ENCODE measurements around the gene AP1G2.

Gene AP1G2

GRCh38 chr14:23543403-23543802 lies 24.2 kb downstream of the AP1G2 start:
- H3K4me3 ChIP-seq (IDR thresholded peaks at IDR 0.05; ENCODE audit: insufficient read depth, low read depth, low read length): no peak overlapping the region
- H4K20me1 ChIP-seq (ENCODE audit: insufficient read depth): no peaks in the 10 kb centered on the region
- no peak overlapping the region for H3K4me2 ChIP-seq
- no peaks in the 10 kb centered on the region for H3K4me1 ChIP-seq (ENCODE audit: low read depth, poor library complexity, severe bottlenecking)
- H3K79me2 ChIP-seq (ENCODE audit: insufficient read depth, low read depth): no peaks in the 10 kb centered on the region
- no peak overlapping the region for H3K9ac ChIP-seq
- no peak overlapping the region for H2AFZ ChIP-seq (ENCODE audit: low read depth)
- TF ChIP-seq, protein P1, sequence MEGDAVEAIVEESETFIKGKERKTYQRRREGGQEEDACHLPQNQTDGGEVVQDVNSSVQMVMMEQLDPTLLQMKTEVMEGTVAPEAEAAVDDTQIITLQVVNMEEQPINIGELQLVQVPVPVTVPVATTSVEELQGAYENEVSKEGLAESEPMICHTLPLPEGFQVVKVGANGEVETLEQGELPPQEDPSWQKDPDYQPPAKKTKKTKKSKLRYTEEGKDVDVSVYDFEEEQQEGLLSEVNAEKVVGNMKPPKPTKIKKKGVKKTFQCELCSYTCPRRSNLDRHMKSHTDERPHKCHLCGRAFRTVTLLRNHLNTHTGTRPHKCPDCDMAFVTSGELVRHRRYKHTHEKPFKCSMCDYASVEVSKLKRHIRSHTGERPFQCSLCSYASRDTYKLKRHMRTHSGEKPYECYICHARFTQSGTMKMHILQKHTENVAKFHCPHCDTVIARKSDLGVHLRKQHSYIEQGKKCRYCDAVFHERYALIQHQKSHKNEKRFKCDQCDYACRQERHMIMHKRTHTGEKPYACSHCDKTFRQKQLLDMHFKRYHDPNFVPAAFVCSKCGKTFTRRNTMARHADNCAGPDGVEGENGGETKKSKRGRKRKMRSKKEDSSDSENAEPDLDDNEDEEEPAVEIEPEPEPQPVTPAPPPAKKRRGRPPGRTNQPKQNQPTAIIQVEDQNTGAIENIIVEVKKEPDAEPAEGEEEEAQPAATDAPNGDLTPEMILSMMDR (conservative IDR thresholded peaks at IDR 0.05; ENCODE audit: low read depth, low read length): no peak
- no peak overlapping the region for H3K27ac ChIP-seq
- no peaks in the 10 kb centered on the region for H3K36me3 ChIP-seq (ENCODE audit: insufficient read depth)
- no peaks in the 10 kb centered on the region for H3K27me3 ChIP-seq (ENCODE audit: insufficient read depth, low read depth)

- Histone ChIP-seq H3K4me3 (IDR thresholded peaks at IDR 0.05; ENCODE audit: insufficient read depth, low read depth, low read length) (no peak overlapping the region), H3K79me2 (ENCODE audit: insufficient read depth, low read depth) (no peaks in the 10 kb centered on the region), H3K27me3 (ENCODE audit: insufficient read depth, low read depth) (no peaks in the 10 kb centered on the region), H3K9ac (no peak overlapping the region), H2AFZ (ENCODE audit: low read depth) (no peak overlapping the region), H3K27ac (no peak overlapping the region), H3K4me1 (ENCODE audit: low read depth, poor library complexity, severe bottlenecking) (no peaks in the 10 kb centered on the region), H3K4me2 (no peak overlapping the region), H4K20me1 (ENCODE audit: insufficient read depth) (no peaks in the 10 kb centered on the region), H3K36me3 (ENCODE audit: insufficient read depth) (no peaks in the 10 kb centered on the region)
- TF ChIP-seq, protein P1 (conservative IDR thresholded peaks at IDR 0.05; ENCODE audit: low read depth, low read length): no peak
These were observed 25.3 kb downstream of the AP1G2 start for GRCh38 chr14:23542261-23542660.

- Histone ChIP-seq H3K4me2 (no peak overlapping the region), H3K4me3 (IDR thresholded peaks at IDR 0.05; ENCODE audit: insufficient read depth, low read depth, low read length) (no peak overlapping the region), H2AFZ (ENCODE audit: low read depth) (no peak overlapping the region), H3K9ac (no peak overlapping the region), H3K4me1 (ENCODE audit: low read depth, poor library complexity, severe bottlenecking) (no peaks in the 10 kb centered on the region), H3K36me3 (ENCODE audit: insufficient read depth) (no peaks in the 10 kb centered on the region), H4K20me1 (ENCODE audit: insufficient read depth) (no peaks in the 10 kb centered on the region), H3K27me3 (ENCODE audit: insufficient read depth, low read depth) (no peaks in the 10 kb centered on the region), H3K79me2 (ENCODE audit: insufficient read depth, low read depth) (no peaks in the 10 kb centered on the region), H3K27ac (no peak overlapping the region)
- TF ChIP-seq, protein P1 (conservative IDR thresholded peaks at IDR 0.05; ENCODE audit: low read depth, low read length): no peak
These were observed 27.5 kb downstream of the AP1G2 start for GRCh38 chr14:23540141-23540469.

DNA sequence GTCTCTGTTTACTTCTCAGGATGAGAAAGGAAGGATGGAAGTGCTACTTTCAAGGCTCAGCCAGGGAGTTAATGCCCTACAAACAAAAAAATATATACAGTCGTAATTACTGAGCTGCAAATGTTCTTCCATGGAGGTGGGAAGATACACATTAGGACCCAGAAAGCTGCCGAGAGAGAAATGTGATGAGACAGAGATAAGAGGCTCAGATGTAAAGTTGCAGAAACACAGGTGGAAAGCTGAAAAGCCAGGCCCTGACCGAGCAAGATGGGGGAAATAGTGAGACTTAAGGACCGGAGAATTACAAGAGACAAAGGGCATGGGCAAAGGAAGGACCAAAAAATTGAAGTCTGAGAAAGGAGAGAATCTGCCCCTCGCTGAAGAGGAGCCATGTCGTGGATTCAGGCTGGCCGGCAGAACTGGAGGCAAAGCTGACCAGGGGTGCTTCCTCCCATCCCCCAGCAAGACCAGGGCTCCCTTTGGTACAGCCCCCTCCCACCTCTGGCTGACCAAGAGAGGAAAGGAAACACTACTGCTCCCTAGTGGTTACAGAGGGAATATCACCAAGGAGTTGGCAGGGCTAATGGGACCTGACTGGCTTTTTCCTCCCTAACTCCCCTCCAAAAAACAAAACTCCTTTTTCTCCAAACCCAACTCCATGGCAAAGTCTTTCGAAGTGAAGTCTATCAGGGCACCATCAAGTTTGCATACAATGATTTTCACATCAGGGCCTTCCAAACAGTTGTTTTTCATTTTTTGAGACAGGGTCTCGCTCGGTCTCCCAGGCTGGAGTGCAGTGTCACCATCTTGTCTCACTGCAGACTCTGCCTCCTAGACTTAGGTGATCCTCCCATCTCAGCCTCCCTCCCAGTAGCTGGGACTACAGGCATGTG lies 28.1 kb downstream of the AP1G2 start:
- no peak overlapping the region for H3K9ac ChIP-seq
- no peak overlapping the region for H3K4me2 ChIP-seq
- no peaks in the 10 kb centered on the region for H3K27me3 ChIP-seq (ENCODE audit: insufficient read depth, low read depth)

More for the DNA sequence above, 28.1 kb downstream of the AP1G2 start:
- no peak overlapping the region for H2AFZ ChIP-seq (ENCODE audit: low read depth)
- H4K20me1 ChIP-seq (ENCODE audit: insufficient read depth): no peaks in the 10 kb centered on the region
- H3K36me3 ChIP-seq (ENCODE audit: insufficient read depth): no peaks in the 10 kb centered on the region
- no peaks in the 10 kb centered on the region for H3K4me1 ChIP-seq (ENCODE audit: low read depth, poor library complexity, severe bottlenecking)
- H3K79me2 ChIP-seq (ENCODE audit: insufficient read depth, low read depth): no peaks in the 10 kb centered on the region
- no peak overlapping the region for H3K4me3 ChIP-seq (IDR thresholded peaks at IDR 0.05; ENCODE audit: insufficient read depth, low read depth, low read length)
- H3K27ac ChIP-seq: no peak overlapping the region
- TF ChIP-seq, protein P1 (conservative IDR thresholded peaks at IDR 0.05; ENCODE audit: low read depth, low read length): peak; percentile 78
